Epithelial cell of esophagus (primary cell): ENCODE data around the gene ERC2.

Experiments used
- DNase-seq: peaks from one replicate; pipeline ENCODE4 v3.0.0; 2010; ENCODE audit warnings: low read depth
- H3K4me3 ChIP-seq: 2 replicates; pipeline ENCODE4 v1.5.1; 2011; ENCODE audit warnings: mild to moderate bottlenecking, low read length, control low read depth
- CTCF ChIP-seq: IDR thresholded peaks from 2 replicates; pipeline ENCODE4 v1.5.1; 2011; ENCODE audit warnings: low read depth, mild to moderate bottlenecking, low read length, control low read depth, inconsistent platforms; ENCODE audit not compliant: insufficient read depth; ENCODE audit errors: missing control alignments

Gene ERC2

GRCh38 chr3:56190130-56190529 lies 278.1 kb downstream of the ERC2 start:
- H3K4me3 ChIP-seq = no peak overlapping the region
- no peak for DNase-seq
- no peak for TF ChIP-seq CTCF

- H3K4me3 ChIP-seq = no peak overlapping the region
- DNase-seq = no peak
- no peak for TF ChIP-seq CTCF
Measured at GRCh38 chr3:56189536-56189935, 278.7 kb downstream of the ERC2 start.

GRCh38 chr3:56188201-56188600 lies 280.1 kb downstream of the ERC2 start:
- no peak overlapping the region for H3K4me3 ChIP-seq
- no peak for DNase-seq
- TF ChIP-seq CTCF = no peak

- H3K4me3 ChIP-seq = no peak overlapping the region
- DNase-seq = no peak
- TF ChIP-seq CTCF = no peak
Measured at GRCh38 chr3:56187051-56187450, 281.2 kb downstream of the ERC2 start.

- TF ChIP-seq CTCF = no peak
- DNase-seq = no peak
- H3K4me3 ChIP-seq = no peak overlapping the region
Measured at GRCh38 chr3:56185827-56186226, 282.4 kb downstream of the ERC2 start.

GRCh38 chr3:56183529-56183928 lies 284.7 kb downstream of the ERC2 start:
- H3K4me3 ChIP-seq = no peak overlapping the region
- TF ChIP-seq CTCF = no peak
- no peak for DNase-seq

GRCh38 chr3:56180433-56180832 lies 287.8 kb downstream of the ERC2 start:
- no peak overlapping the region for H3K4me3 ChIP-seq
- TF ChIP-seq CTCF = no peak
- DNase-seq = no peak
